Measurements from ENCODE around the gene NGEF. TPM values are rescaled to one million over a fixed set of nuclear protein-coding genes. Genes with fewer than 3 reads are reported as not detected.

Gene NGEF
- total RNA-seq, 1 donor = 0.21 TPM

DNA sequence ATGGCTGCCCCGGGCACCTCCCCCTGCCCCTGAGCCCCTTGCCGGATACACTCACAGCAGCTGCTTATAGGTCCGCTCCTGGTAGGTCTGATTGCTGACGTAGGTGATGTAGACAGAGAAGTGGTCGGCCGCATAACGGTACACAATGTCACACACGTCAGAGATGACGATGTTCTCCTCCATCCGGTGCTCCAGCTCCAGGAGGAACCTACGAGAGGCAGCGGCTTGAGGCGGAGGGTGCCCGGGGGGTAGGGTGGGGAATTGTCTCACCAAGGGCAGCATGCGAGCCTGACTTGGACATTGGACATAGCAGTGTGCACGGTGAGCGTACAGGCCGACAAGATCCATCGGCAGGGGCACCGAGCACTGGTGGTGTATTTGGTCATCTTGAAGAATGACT lies 120.2 kb downstream of the NGEF start:
- Histone ChIP-seq H3K4me1 (ENCODE audit: insufficient read depth, low read length) (no peaks in the 10 kb centered on the region), H3K27me3 (ENCODE audit: insufficient read depth, low read length) (no peaks in the 10 kb centered on the region), H3K4me3 (ENCODE audit: low read length) (no peak overlapping the region), H3K9me3 (ENCODE audit: low read depth, low read length) (no peaks in the 10 kb centered on the region)

GRCh38 chr2:232892221-232892620 lies 120.8 kb downstream of the NGEF start:
- no peaks in the 10 kb centered on the region for H3K27me3 ChIP-seq (ENCODE audit: insufficient read depth, low read length)
- H3K9me3 ChIP-seq (ENCODE audit: low read depth, low read length) = no peaks in the 10 kb centered on the region
- H3K4me1 ChIP-seq (ENCODE audit: insufficient read depth, low read length) = no peaks in the 10 kb centered on the region
- no peak overlapping the region for H3K4me3 ChIP-seq (ENCODE audit: low read length)

DNA sequence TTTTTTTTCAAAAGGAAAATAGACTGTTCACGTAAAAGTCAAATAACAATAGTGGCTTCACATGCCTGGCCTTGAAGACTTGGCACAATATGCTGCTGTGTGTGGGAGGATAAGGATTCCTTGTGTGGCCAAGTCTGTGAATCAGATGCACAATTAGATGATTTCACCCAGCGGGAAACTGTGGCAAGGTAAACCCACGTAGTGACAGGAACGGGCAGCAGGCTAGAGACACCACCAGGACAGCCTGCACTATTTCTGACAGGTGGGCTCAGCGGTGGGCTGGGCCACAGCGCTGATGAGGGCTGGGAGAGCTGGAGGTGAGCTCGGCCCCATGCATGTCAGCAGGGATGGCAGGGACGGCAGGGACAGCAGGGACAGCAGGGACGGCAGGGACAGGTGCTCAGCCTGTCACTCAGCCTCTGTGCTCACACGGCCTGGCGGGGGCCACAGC lies 121.4 kb downstream of the NGEF start:
- H3K4me1 ChIP-seq (ENCODE audit: insufficient read depth, low read length) = no peaks in the 10 kb centered on the region
- no peaks in the 10 kb centered on the region for H3K9me3 ChIP-seq (ENCODE audit: low read depth, low read length)
- H3K27me3 ChIP-seq (ENCODE audit: insufficient read depth, low read length) = no peaks in the 10 kb centered on the region
- H3K4me3 ChIP-seq (ENCODE audit: low read length) = no peak overlapping the region

GRCh38 chr2:232890896-232891601 lies 122.0 kb downstream of the NGEF start:
- H3K4me1 ChIP-seq (ENCODE audit: insufficient read depth, low read length) = no peaks in the 10 kb centered on the region
- H3K27me3 ChIP-seq (ENCODE audit: insufficient read depth, low read length) = no peaks in the 10 kb centered on the region

GRCh38 chr2:232890536-232890895 lies 122.5 kb downstream of the NGEF start:
- Histone ChIP-seq H3K4me3 (ENCODE audit: low read length) (no peak overlapping the region), H3K9me3 (ENCODE audit: low read depth, low read length) (no peaks in the 10 kb centered on the region), H3K4me1 (ENCODE audit: insufficient read depth, low read length) (no peaks in the 10 kb centered on the region), H3K27me3 (ENCODE audit: insufficient read depth, low read length) (no peaks in the 10 kb centered on the region)

More at GRCh38 chr2:232890896-232891601, 122.0 kb downstream of the NGEF start:
- Histone ChIP-seq H3K9me3 (ENCODE audit: low read depth, low read length) (no peaks in the 10 kb centered on the region), H3K4me3 (ENCODE audit: low read length) (no peak overlapping the region)

GRCh38 chr2:232889876-232890401 lies 123.1 kb downstream of the NGEF start:
- Histone ChIP-seq H3K4me1 (ENCODE audit: insufficient read depth, low read length) (no peaks in the 10 kb centered on the region), H3K4me3 (ENCODE audit: low read length) (no peak overlapping the region), H3K27me3 (ENCODE audit: insufficient read depth, low read length) (no peaks in the 10 kb centered on the region), H3K9me3 (ENCODE audit: low read depth, low read length) (no peaks in the 10 kb centered on the region)

GRCh38 chr2:232888839-232889529 lies 124.1 kb downstream of the NGEF start:
- H3K27me3 ChIP-seq (ENCODE audit: insufficient read depth, low read length) = no peaks in the 10 kb centered on the region
- H3K9me3 ChIP-seq (ENCODE audit: low read depth, low read length) = no peaks in the 10 kb centered on the region
- no peaks in the 10 kb centered on the region for H3K4me1 ChIP-seq (ENCODE audit: insufficient read depth, low read length)
- no peak overlapping the region for H3K4me3 ChIP-seq (ENCODE audit: low read length)

DNA sequence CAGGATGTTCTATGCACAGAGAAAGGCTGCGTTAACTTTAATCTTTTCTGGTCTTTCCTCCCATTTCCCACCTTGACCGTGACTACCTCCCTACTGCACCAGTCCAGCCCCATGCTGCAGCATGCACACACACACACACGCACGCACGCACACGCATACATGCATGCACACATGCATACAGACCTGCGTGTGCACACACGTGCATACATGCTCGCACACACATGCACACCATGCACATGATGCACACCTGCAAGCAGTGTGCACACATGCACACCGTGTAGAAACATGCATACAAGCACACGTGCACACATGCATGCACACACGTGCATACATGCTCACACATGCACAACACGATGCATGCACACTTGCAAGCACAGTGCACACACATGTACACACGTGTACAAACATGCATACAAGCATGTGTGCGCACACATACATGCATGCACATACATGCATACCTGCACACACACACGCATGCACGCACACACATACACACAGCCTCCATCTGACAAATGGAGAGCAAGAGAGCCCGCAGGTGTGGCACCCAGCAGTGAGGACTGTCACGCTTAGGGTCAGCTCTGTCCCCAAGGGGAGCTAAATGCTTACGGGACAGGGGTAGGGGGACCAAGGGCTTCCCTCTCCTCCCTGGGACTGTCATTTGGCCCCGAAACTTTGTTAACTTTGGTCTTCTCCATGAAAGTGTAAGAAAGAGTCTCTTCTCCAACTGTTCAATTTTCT lies 124.8 kb downstream of the NGEF start:
- Histone ChIP-seq H3K4me1 (ENCODE audit: insufficient read depth, low read length) (no peaks in the 10 kb centered on the region), H3K4me3 (ENCODE audit: low read length) (no peak overlapping the region), H3K27me3 (ENCODE audit: insufficient read depth, low read length) (no peaks in the 10 kb centered on the region), H3K9me3 (ENCODE audit: low read depth, low read length) (no peaks in the 10 kb centered on the region)

DNA sequence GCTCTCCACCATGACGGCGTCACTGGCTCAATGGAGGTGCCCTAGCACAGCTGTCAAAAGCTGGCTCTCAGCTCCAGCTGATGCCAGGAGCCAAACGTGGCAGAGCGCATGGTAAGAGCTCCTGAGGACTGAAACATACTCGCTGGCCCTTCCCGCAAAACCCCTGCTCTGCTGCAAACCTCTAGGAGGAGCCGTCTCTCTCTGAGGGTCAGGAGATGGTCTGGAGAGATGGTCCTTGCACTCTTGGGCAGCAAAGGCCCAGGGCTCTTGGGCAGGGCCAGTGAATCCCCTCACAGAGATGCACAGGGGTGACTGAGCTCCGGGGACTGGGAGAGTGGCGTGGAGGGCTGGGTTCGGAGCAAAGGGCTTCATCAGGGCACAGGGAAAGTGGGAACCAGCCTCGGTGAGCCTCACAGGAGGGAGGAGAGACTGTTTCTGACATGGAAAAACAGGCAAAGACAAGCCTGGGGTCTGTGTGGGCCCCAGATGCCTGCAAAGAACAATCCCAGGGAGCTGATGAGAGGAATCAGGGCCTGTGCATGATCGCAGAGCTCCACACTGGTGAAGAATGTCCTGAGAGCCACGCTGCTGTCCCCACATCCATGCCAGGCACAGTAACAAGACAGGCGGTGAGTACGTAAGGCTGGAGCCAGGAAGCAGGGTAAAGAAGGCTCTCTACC lies 125.7 kb downstream of the NGEF start:
- Histone ChIP-seq H3K27me3 (ENCODE audit: insufficient read depth, low read length) (no peaks in the 10 kb centered on the region), H3K4me1 (ENCODE audit: insufficient read depth, low read length) (no peaks in the 10 kb centered on the region), H3K9me3 (ENCODE audit: low read depth, low read length) (no peaks in the 10 kb centered on the region), H3K4me3 (ENCODE audit: low read length) (no peak overlapping the region)

DNA sequence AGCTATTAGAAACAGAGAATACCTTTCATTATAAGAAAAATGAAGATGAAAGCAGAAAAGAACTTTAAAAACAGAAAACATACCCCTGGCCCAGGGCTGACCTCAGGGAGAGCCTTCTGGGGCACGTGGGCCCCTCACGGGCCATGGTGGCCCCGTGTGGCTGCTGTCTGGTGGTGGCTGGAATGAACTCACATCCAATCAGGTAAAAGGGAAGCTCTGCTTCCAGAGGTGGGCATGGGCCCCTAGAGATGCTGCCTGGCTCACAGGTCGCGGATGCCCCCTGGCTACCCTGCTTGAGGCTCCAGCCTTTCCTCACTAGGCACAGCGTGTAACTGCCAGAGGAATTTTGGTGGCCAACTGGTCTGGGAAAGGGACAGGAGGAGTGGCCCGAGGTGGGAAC lies 126.4 kb downstream of the NGEF start:
- H3K9me3 ChIP-seq (ENCODE audit: low read depth, low read length) = no peaks in the 10 kb centered on the region
- H3K4me3 ChIP-seq (ENCODE audit: low read length) = no peak overlapping the region
- no peaks in the 10 kb centered on the region for H3K4me1 ChIP-seq (ENCODE audit: insufficient read depth, low read length)
- no peaks in the 10 kb centered on the region for H3K27me3 ChIP-seq (ENCODE audit: insufficient read depth, low read length)

DNA sequence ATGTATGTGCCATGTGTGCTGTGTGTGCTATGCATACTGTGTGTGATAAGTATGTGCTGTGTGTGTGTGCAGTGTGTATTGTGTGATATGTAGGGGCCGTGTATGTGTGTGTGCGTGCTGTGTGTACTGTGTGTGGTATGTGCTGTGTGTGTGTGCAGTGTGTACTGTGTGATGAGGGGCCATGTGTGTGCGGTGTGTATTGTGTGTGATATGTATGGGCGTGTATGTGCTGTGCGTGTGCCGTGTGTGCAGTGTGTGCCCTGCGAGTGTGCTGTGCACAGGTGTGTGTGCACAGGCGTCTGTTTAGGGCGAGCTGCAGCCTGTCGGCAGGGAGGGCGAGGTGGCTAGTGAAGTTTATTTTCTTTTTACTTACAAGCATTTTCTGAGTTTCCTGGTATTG lies 126.9 kb downstream of the NGEF start:
- Histone ChIP-seq H3K27me3 (ENCODE audit: insufficient read depth, low read length) (no peaks in the 10 kb centered on the region), H3K4me1 (ENCODE audit: insufficient read depth, low read length) (no peaks in the 10 kb centered on the region), H3K4me3 (ENCODE audit: low read length) (no peak overlapping the region), H3K9me3 (ENCODE audit: low read depth, low read length) (no peaks in the 10 kb centered on the region)

DNA sequence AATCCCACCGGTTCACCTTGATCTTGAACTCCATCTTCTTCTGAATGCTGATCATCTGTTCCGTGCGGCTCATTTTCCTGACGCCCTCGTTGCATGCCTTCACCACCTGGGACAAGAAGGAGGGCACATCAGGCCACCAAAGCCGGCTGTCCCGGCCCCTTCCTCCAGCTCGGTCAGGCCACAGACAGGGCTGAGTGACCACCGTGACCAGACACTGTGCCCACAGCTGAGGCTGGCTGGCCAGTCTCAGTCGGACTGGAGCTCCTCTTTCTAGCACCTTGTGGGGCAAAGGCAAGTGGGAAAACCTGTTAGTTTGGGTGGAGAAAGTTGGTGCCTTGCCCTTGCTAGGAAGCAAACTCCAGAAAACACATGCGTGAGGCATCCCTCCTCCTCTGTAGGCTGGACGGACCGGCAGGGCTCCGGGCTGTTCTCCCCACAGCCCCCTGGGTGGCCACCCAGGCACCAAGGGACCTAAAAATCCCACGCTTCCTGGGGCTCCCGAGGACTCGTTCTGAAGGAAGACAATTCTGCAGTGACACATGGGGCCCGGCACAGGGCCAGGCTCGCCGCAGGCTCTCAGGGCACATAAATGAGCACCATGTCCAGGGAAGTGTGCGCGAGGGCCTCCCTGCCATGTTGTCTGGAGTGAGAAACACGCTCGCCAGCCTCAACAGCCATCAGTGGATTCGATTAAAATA lies 127.6 kb downstream of the NGEF start:
- no peaks in the 10 kb centered on the region for H3K27me3 ChIP-seq (ENCODE audit: insufficient read depth, low read length)
- no peak overlapping the region for H3K4me3 ChIP-seq (ENCODE audit: low read length)
- no peaks in the 10 kb centered on the region for H3K4me1 ChIP-seq (ENCODE audit: insufficient read depth, low read length)
- no peaks in the 10 kb centered on the region for H3K9me3 ChIP-seq (ENCODE audit: low read depth, low read length)

DNA sequence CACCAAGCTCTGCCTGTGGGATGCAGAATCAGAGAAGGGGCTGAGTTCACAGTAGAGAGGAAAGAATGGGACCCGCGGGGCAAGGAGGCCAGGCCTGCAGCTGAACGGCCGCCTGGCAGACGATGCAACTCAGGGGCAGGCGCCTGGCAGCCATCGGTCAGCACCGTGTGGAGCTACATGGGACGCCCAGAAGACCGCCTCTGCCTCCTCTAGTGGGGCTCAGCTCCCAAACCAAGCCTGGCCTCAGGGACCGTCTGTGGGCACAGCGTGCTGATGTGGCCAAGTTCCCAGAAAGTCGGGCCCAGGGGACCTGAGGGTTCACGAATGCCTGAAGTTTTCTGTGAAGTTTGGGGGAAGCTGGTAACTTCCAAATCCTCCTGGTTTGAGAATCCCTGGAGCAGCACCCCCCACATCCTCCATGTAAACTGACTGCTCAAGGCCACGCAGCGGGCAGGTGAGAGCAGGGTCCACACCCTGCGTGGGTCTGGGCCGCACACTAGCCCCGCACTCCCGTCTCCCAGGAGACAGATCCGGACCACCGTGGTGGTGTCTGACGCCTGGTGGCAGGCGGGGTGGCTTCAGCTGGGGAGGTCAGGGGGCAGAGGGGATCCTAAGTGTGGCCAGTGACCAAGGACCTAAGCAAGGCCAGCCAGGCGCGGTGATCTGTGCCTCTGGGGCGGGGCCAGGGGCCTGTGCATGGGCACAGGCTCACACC lies 128.3 kb downstream of the NGEF start:
- Histone ChIP-seq H3K4me1 (ENCODE audit: insufficient read depth, low read length) (no peaks in the 10 kb centered on the region), H3K27me3 (ENCODE audit: insufficient read depth, low read length) (no peaks in the 10 kb centered on the region), H3K4me3 (ENCODE audit: low read length) (no peak overlapping the region), H3K9me3 (ENCODE audit: low read depth, low read length) (no peaks in the 10 kb centered on the region)

DNA sequence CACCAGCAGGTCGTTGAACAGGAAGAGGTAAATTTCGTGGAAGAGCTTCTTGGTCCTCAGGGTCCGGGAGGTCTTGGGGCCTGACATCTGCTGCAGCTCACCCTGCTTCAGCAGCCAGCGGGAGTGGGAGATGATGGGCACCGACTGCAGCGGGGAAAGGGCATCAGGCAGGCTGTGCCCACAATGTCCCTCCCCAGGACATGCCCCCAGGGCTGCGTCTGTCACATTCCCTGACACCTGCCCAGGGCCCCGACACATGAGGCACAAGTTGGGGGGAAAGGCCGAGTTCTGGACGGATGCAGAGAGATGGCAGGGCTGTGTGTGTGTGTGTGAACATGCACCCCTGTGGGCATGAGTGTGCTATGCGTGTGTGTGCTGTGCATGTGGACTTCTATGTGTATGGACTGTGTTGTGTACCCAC lies 129.0 kb downstream of the NGEF start:
- Histone ChIP-seq H3K4me1 (ENCODE audit: insufficient read depth, low read length) (no peaks in the 10 kb centered on the region), H3K9me3 (ENCODE audit: low read depth, low read length) (no peaks in the 10 kb centered on the region), H3K27me3 (ENCODE audit: insufficient read depth, low read length) (no peaks in the 10 kb centered on the region), H3K4me3 (ENCODE audit: low read length) (no peak overlapping the region)

Measured in mononuclear cell (primary cell).